Suppressor macrophage (primary cell): ENCODE data around the gene OLFM3.

Experiments
- DNase-seq, 4 experiments: peaks; one replicate each; pipeline ENCODE4 v3.0.0-alpha.2; 2020 to 2022
- total RNA-seq, 17 experiments: gene quantifications; one replicate each; lab custom pipeline; 2026; ENCODE audit warnings: mixed read lengths in 6 of 17, inconsistent platforms in 3 of 17; lab: John Stamatoyannopoulos, UW

Gene OLFM3
- total RNA-seq: 0 to 2.6 (median 0) reads per million in 17 experiments

DNA sequence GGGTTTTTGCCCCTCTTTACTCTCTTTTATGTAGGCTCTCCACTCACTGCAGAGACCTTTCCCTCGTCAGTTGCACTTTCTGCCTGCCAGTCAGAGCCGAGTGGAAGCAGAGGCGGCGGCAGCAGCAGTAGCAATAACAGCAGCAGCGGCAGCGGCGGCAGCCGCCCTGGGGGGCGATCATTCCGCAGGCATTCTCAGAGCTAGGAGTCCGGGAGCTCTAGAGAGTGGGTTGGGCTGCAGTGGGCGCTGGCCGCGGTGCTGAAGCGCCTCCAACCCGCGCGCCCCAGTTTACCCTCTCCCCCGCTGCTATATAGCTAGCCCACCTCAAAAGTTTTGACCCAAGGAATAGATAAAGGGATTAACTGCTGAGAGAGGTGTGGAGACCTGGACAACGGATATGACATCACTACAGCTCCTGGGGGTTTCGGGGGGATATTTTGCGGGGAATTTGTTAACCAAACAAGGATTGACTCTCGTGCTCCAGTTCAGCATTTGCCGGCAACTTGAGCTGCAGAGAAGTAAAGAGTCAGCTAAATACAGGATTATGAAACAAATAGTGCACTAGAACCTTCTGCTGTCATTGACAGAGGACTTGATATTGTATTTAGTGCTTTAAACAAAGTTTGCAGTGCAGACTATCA lies at the start of gene OLFM3:
OLFM3 (minus strand) TSS at position 102 of the 641 bp plus-strand sequence.
- DNase-seq: peak in 2 of 4 experiments; percentile 2 to 8

DNA sequence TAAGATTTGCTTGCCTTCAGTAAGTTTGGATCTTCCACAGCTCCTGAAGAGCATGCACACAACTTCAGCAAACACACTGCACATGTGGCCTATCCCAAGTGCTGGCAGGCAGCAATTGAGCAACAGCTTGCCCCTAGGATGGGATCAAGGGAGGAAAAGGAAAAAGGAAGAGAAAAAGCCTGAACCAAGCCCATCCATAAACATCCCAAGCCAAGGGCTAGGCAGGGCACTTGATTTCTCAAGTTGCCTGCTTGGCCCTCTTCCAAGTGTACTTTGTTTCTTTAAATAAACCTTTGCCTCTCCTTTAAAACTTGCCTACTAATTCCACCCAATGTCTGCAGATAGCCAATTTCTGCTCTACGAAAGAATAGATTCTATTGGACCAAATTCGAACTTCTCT lies 49.0 kb upstream of the OLFM3 start:
- DNase-seq: no peak

DNA sequence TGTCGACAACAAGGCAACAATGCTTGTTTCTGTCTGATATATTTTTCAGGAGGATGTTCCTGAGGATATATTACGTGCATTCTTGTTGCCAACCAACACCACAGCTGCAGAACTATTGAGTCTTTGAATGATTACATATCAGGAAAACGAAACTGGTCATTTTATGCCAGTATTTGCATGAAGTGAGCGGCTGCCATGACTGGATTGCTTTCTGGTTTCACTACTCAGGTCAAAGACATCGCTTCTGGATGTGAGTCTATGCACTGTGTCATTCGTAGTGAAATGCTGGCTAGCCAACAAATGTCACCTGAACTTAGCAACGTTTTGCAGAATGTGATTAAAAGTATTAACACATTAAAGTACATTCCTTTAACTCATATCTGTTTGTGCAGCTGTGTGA lies 35.8 kb upstream of the OLFM3 start:
- no peak for DNase-seq

DNA sequence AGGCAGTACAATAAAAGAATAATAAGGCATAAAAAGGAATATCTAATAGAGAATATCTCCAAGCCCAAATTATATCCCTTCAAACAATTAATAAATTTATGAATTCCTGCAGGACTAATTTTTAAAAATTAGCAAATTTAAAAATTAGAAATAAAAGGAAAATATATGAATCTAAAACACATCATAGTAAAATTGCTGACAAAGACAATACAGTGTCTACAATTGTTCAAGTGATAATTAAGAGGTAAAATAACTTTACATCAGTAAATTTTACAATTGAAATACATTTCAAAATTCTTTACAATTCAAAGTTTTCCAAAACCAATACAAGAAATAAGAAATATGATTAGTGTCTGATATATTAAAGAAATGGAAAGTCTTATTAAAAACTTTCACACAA lies 22.8 kb upstream of the OLFM3 start:
- no peak for DNase-seq

DNA sequence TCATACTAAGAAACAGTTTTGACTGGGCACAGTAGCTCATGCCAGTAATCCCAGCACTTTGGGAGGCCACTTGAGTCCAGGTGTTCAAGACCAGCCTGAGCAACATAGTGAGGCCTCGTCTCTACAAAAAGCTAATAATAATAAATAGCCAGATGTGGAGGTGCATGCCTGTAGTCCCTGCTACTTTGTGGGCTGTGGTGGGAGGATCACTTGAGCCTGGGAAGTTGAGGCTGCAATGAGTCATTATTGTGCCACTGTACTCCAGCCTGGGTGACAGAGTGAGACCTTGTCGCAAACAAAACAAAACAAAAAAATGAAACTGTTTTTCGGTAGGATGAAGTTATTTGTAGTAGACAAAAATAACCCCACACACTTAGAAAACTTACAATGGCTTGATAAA lies 19.0 kb upstream of the OLFM3 start:
- no peak for DNase-seq

DNA sequence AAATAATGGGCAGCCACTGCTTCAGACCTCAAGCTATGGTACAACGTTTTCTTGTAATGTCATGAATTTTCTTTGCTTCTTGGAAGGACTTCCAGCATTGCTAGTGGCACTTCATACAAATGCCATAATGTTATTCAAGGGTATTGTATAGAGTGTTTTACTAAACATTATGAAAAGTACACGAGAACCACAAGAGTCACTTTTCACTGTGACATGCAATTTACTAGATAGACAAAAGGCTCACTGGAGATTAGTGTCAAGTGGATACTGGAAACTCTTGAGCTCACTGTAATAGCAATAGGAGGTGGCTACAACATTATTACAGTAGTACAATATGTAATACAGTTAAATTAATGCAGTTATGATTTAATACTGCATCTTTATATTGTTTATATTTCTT lies 5.3 kb upstream of the OLFM3 start:
- DNase-seq: no peak

DNA sequence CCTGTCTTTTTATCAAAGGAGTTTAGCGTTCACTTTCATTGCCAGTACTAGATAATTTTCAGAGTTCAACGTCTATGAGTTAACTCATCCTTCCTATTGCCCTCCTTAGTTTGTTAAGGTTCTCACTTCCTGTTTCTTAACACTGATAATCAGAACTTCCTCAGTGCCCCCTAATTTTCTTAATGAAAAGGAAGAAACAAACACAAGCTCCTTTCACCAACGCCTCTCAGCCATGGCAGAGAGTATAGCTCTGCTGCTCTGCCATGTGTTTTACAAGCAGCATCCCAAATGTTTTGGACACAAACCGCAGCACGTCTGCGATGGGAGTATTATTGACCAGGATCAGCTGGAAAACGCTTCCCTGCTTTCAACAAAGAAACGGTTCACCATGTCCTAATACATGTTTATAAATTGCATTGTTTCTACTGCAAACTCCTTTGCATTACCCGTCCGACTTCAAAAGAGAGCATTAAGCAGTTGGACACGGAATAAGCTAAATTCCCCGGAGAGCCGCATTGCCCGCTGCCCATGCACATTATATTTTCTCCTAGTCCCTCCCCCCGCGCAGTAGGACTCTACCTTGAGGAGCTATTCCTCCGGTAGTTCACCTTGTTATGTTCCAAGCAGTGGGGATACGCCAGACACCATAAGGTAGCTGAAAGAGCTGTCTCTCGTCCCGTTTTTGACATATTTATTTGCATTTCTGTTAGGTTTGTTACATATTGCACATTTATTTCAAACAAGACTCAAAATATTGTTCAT lies 561 bp downstream of the OLFM3 start:
- DNase-seq: no peak

DNA sequence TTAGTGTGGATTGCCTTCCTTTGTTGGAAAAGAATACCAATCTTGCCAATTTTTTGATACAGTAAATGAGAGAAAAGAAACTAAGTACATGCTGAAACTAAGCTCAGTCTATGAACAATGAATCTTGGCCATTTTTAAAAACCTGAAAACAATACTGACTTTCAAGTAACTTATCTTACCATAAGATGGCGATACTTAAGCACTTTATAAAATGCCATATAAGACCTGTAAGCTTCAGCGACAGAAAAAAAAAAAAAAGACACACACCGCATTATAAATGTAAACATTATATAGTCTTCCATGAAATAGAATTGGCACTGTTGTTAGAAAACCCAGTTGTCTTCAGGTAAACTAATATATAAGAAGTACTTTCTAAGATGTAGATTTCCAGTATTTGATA lies 3.0 kb downstream of the OLFM3 start:
- no peak for DNase-seq

DNA sequence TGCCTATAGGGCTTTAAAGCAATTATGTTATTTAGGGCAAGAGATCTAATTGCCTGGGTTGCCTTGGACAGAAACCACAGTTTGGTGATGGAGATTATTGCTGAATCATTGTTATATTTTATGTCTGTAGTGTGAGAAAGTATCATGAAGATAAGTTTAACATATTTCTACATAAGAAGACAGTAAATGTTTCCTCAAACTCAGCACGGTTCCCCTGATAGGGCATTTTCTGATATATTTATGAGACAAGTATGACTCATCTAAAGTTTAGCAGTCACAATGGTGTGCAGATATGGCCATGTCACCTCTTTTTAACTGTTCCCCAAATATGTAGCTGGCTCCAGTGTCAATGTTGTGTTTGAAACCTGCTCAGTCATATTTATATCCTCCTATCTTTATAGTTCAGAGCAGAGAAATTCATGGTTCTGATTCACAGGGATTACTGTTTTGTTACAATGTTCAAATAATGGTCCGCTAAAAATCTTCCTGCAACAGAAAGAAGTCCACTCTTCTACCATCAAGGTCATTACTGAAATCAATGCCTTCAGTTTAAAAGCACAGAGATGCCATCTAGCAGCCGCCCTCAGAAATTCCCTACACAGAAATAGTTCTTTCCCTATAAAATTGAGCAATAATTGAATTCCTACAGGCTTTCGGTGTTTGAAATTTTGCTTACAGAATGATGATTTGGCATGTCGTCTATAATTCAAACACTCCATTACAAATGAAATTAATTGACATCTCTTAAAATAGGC lies 3.7 kb downstream of the OLFM3 start:
- DNase-seq: no peak

DNA sequence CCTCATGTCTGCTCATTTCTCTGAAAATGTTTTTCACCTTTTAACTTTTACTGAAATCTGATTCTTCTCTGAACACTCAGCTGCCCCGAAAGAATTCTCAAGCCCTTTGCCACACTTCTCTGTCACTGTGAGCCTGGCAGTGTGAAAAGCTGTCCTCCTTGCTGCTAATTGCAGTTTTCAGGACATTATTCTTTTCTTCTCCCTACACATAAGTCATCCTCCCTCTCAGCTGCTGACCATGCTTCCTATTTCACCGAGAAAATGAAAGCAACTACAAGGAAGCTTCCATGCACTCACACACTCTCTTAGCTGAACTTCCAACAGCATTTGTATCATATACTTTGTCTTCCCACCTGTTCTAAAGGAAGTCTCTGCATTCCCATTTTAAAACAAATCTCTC lies 15.8 kb downstream of the OLFM3 start:
- no peak for DNase-seq

DNA sequence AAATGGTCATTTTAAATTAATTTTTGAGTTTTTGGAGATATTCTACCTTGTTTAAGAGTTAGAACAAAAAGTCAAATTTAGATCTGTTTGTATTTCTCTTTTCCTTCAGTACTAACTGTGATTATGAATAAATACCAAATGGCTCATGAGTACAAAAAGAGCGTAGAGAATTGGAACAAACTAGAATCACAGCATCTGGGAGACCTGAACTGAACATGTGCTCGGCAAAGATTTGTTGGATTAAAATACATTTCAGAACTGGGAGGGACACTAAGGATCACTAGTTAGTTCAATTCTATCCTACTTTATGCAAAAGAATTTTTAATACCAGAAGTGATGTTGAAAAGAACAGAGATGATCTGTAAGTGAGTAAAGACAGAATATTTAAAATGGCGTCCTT lies 19.5 kb downstream of the OLFM3 start:
- no peak for DNase-seq

DNA sequence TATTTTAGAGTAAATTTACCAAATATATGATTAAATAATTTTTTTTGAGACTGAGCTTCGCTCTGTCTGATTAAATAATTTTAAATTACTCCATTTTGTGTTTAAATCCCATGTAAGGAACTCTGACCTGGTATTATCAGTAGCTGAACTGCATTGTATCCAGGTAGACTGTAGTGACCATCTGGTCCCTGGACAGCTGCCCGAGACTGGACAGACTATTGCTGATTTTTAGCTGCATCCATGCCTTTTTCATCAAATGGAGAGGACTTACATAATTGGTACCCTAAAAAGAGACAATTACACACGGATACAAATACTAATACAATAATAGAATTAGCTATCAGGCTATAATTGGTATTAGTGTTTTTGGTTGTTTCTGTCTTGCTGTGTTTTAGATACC lies 20.6 kb downstream of the OLFM3 start:
- DNase-seq: no peak

DNA sequence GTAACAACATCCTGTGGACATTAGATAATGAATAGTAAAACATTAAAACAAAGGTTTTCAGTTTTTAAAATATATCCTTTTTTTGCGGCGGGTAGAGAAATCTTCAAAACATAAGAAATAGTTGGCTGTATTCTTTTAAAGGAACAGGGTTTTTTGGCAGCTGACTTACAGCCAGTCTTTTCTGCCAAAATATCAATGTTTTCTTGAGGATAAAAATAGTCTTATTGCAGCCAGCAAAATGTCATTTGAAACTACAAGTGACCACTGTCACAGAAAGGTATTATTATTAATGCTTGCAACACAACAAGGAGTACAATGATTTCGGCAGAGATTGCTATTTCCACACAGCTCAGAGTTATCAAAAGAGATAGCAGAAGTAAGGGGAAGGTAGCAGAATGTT lies 21.4 kb downstream of the OLFM3 start:
- no peak for DNase-seq

DNA sequence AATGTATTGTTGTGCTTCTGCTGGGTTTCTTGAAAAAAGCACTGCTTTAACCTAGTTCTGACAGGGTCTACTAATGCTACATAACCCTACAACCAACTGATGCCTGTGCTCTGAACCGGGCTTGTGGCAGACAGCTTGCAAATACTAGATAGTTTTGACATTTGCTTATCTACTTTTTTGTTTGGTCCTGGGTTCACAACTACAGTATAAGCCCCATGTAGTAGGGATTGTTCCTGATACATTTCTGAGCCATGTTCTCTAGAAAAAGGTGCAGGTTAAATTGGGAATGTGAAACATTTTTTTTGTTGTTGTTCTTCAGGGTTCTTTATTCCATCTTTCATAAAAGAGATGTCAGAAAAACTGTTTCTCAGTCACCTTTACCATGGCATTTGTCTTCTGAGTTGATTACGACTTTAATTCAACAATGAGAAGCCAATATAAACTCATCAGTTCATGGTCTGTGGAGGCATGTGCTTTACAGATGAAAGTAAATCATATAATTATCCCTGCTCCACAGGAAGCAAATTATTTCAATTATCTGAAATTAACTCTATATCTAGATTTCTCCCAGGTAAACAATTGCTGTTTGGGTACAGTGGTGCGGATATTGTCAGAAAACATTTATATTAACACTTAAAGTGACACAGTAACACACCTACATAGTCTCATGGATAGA lies 22.0 kb downstream of the OLFM3 start:
- no peak for DNase-seq

DNA sequence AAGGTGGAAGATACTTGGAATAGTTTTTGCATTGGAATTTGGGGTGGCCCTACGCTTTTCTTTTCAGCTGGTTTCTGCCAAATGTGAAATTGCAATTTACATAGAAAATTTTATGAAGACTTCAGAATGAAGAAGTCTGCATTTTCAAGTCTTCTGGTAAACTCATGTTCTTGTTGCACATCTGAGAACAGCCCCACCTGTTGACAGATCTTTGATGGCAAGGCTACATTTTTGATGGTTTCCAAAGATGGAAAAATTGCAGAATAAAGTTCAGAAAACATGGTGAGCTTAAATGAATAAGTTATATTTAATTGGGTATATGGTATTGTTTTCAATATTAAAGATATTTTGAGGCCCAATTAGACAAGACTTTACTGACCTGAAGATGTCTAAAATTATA lies 25.4 kb downstream of the OLFM3 start:
- DNase-seq: peak in 1 of 4 experiments; percentile 1

DNA sequence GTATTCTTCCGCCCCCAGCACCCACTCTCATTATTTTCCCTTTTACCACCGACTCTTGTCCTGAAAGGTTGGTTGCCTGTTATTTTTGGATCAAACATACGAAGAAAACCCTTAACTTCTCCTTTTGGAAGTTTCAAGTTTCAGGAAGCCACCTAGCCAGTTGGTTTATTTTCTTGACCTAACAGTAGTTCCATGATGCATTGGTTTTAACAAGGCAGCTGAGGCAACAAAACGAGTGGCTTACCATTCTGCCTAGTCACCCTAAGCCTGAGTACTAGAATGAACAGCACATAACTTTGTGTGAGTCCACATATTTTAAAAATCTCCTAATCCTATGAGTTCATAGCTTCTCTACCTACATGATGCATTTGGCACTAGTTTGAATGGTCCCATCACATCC lies 28.9 kb downstream of the OLFM3 start:
- DNase-seq: no peak

DNA sequence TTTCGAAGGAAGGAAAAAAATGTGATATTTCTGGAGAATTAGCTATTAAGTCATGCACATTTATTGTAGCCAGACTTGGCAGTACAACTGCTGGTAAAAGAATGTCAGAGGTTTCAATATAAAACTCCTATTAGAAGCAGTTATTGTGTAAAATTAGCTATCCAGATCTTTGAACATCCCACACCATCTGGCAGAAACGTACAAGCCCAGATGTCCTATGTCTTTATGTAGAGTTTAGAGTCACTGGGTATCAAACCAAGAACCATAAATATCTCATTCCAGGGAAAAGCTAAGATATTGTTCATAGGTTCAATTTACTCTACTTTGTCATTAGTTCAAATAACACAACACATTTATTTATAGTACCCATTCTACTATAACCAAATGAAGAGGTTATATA lies 31.4 kb downstream of the OLFM3 start:
- DNase-seq: no peak

DNA sequence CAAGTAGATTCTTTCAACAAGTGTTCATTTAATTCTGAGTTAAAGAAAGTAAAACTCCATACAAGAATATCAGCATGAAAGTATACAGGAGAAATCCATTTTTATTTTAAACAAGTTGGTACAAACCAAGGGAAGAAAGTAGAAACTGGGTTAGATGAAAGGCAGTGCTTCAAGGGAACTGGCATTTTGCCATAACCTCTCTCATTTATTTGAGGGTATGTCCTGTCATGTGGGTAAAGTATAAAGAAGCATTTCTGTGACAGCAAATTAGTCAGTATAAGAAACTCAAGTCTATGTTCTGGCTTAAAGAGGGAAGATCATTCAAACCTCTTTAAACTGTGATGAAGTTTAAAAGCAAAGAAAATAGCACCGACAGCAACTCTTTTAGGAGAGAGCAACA lies 32.0 kb downstream of the OLFM3 start:
- DNase-seq: no peak

DNA sequence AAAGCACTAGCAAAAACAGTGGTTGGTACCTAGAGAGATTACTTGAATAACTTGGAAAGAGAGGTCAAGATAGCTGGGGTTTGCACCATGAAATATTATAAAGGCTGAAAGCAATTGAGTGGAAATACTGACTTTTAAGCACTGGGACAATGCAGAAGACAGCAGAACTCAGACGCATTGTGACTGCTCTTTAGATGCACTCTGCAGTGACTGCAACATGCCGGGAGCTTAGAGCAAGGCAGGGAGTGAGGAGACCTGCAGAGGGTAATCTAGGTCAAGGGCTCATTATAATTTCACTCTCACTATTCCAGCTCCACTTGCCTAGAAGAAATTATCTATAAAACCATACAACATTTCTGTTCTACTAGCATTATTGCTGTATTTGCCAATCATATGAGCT lies 36.6 kb downstream of the OLFM3 start:
- no peak for DNase-seq

DNA sequence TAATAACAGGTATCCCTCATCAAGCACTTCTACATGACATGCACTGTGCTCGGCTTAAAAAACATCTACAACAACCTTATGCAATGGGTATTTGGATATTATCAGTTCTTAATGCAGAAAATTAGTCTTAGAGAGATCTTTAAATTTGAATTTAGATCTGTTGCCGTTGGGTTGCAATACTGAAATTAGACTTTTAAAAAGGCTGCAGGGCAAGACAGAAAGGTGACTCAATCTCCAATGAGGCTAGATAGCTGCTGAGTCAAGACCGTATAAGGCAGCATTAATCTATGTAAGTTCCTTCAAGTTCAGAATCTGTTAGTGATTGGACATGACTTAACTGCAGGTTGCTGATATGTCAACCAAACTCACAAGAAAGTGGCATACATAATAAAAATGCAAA lies 37.3 kb downstream of the OLFM3 start:
- no peak for DNase-seq

DNA sequence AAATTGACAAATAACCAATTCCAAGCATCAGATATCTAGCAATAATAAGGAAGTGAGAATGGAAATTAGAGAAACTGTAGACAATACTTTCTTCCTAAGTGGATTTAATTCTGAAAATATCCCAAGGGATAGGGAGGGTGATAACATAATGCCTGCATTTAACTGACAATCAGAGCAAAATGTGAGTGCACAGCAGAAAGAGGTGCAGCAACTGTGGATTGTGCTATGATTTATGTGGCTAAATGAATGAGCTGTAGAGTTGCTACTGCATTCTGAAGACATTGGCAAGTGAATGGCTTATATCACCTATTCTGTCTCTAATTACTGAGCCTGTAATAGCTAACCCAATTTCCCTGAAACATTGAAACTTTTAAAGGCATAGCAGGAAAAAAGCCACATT lies 39.0 kb downstream of the OLFM3 start:
- DNase-seq: no peak

DNA sequence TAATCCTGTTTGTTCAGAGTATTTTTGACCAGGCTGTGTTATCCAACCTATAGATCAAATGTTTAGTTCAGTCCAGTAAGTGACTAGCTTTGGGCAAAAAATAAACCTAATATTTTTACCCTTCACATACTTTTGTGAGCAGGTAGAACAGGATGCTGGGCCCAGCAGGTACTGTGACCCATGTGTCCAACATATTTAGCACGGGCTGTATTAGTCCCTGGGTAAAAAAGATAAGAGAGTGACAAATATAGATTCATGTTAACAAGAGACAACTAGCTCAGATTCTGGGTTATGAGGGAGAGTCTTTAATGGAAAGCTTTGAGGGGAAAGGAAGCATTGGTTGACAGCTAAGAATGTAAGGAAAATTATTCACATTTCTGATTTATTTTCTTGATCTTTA lies 43.1 kb downstream of the OLFM3 start:
- DNase-seq: no peak

DNA sequence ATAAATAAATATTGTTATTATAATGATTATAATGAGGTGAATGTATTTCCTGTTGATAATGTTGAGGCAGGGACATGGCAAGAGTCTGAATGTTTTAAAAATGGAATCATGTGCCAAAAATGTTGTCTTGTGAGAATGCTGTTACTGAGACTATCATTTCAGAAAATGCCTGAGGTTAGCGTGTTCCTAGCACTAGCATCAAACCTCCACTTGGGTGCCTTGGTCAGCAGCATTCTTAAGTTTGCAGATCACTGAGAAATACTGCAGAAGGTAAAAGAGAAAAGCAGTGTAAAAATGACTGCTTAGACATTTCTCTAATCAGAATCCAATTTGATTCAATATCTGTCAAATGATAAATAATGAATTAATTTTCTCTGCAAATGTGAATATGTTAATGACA lies 50.8 kb downstream of the OLFM3 start:
- DNase-seq: no peak
